Measurements from ENCODE around the gene ZFYVE21. TPM values are rescaled to one million over a fixed set of nuclear protein-coding genes. Genes with fewer than 3 reads are reported as not detected.

Gene ZFYVE21
- total RNA-seq, 6 experiments from 2014 or later = 20.9 to 35.2 (median 27.6) TPM

GRCh38 chr14:103709814-103710213, 5.8 kb upstream of the ZFYVE21 start:
- no peak for DNase-seq
- TF ChIP-seq, protein P1, sequence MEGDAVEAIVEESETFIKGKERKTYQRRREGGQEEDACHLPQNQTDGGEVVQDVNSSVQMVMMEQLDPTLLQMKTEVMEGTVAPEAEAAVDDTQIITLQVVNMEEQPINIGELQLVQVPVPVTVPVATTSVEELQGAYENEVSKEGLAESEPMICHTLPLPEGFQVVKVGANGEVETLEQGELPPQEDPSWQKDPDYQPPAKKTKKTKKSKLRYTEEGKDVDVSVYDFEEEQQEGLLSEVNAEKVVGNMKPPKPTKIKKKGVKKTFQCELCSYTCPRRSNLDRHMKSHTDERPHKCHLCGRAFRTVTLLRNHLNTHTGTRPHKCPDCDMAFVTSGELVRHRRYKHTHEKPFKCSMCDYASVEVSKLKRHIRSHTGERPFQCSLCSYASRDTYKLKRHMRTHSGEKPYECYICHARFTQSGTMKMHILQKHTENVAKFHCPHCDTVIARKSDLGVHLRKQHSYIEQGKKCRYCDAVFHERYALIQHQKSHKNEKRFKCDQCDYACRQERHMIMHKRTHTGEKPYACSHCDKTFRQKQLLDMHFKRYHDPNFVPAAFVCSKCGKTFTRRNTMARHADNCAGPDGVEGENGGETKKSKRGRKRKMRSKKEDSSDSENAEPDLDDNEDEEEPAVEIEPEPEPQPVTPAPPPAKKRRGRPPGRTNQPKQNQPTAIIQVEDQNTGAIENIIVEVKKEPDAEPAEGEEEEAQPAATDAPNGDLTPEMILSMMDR (IDR thresholded peaks at IDR 0.05) = no peak
- no peak for TF ChIP-seq POLR2A (IDR thresholded peaks at IDR 0.05)
- no peaks in the 10 kb centered on the region for H3K36me3 ChIP-seq
- H3K4me3 ChIP-seq = no peak overlapping the region
- H3K4me1 ChIP-seq = peaks cover 0 to 5% (median 0%) of the 10 kb centered on the region in 4 donors
- H3K9me3 ChIP-seq = no peaks in the 10 kb centered on the region
- WGBS (ENCODE audit: insufficient coverage, low coverage, low lambda C conversion rate, missing lambda C conversion rate) = 96% methylated on average over 9 of the region's 15 CpGs
- no peaks in the 10 kb centered on the region for H3K27me3 ChIP-seq
- ATAC-seq = no peak
- no peak overlapping the region for H3K27ac ChIP-seq
- intact Hi-C loops (cut with DNase I) = no loop called here

DNA sequence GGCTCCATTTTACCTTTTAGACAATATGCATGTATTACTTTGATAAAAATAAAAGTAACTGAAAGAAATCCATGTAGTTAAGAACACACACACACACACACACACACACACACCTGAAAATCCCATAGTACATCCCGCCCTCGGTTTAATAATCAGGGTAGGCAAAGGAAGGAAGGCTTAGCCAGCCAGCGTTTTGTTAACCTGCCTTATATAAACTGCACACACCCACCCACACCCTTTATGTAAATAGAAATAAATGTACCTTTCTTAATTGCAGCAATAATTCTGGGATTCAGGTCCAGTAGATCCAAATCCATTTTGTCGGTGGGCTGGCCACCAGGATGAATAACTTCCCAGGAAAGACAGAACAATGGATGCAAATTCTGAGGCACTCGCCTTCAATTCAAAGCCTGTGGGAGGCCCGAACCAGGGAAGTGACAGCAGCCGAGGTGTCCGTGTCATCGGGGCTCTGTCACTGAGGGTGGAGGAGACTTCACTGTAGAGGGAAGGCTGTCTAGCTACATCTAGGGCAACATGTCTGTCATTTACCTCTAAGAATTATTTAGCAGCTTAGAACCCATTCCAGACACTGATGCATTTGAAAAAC, 4.7 kb upstream of the ZFYVE21 start:
- Histone ChIP-seq H3K9me3 (no peaks in the 10 kb centered on the region), H3K36me3 (no peaks in the 10 kb centered on the region), H3K4me3 (no peak overlapping the region), H3K27ac (no peak overlapping the region), H3K4me1 (peaks cover 0 to 5% (median 0%) of the 10 kb centered on the region in 4 donors), H3K27me3 (no peaks in the 10 kb centered on the region)
- no peak for TF ChIP-seq POLR2A (IDR thresholded peaks at IDR 0.05)
- TF ChIP-seq, protein P1 (IDR thresholded peaks at IDR 0.05) = no peak
- DNase-seq (no peak), ATAC-seq (no peak)
- WGBS (ENCODE audit: insufficient coverage, low coverage, low lambda C conversion rate, missing lambda C conversion rate) = 87% methylated on average over 9 of the region's 9 CpGs
- intact Hi-C loops (cut with DNase I) = no loop called here

DNA sequence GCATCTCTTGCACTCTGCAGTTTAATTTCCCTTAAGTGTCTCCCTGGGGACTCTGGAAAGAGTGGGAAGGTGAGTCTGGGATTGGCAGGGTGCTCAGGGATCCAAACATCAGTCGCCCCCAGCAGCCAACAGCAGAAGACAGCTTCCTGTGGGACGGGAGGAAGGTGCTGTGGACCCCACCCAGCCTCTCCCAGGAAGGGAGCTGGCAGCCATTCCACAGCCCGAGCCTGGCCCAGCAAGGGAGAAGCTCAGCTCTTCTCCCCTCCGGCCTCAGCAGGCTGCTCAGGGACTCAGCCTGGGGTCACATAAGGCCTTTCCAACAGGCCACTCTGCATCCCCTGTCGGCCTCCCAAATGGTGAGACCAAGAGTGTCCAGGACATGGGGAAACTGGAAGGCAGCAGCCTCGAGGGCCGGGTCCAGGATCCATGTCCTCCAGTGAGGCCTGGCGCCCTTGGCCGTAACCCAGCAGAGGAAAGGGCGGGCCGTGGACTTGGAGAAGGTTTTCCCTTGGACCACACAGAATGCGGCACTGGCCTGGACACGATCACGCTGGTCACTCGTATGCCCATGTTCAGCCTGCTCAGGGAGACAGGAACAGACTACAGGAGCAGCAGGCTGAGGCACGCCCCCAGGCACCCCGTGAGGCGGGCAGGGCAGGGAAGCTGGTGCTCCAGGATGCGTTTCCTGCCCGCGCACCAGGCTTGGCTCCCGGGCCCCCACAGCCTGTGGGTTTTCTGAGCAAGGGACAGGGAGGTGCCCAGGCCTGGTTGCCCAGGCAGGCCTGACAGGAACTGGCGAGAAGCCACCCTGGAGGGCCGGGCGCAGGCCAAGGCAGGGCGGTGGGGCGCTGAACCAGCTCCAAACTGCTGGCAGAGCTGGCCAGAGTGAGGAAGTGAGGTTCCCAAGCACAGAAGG, 3.8 kb upstream of the ZFYVE21 start:
- DNase-seq (no peak), ATAC-seq (no peak)
- Histone ChIP-seq H3K36me3 (no peaks in the 10 kb centered on the region), H3K4me3 (no peak overlapping the region), H3K27ac (no peak overlapping the region), H3K4me1 (peaks cover 0 to 5% (median 2%) of the 10 kb centered on the region in 4 donors), H3K9me3 (no peaks in the 10 kb centered on the region), H3K27me3 (no peaks in the 10 kb centered on the region)
- TF ChIP-seq POLR2A (IDR thresholded peaks at IDR 0.05) = no peak
- TF ChIP-seq, protein P1 (IDR thresholded peaks at IDR 0.05) = no peak
- WGBS (ENCODE audit: insufficient coverage, low coverage, low lambda C conversion rate, missing lambda C conversion rate) = 32% methylated on average over 4 of the region's 27 CpGs
- intact Hi-C loops (cut with DNase I) = no loop called here

- Histone ChIP-seq H3K27me3 (no peaks in the 10 kb centered on the region), H3K27ac (no peak overlapping the region), H3K4me3 (no peak overlapping the region), H3K4me1 (peaks cover 0 to 7% (median 2%) of the 10 kb centered on the region in 4 donors), H3K9me3 (no peaks in the 10 kb centered on the region), H3K36me3 (no peaks in the 10 kb centered on the region)
- intact Hi-C loops (cut with DNase I) = no loop called here
- WGBS (ENCODE audit: insufficient coverage, low coverage, low lambda C conversion rate, missing lambda C conversion rate) = 74% methylated on average over 11 of the region's 24 CpGs
- no peak for DNase-seq
- no peak for ATAC-seq
- TF ChIP-seq POLR2A (IDR thresholded peaks at IDR 0.05) = no peak
- TF ChIP-seq, protein P1 (IDR thresholded peaks at IDR 0.05) = no peak
These were observed 2.9 kb upstream of the ZFYVE21 start for GRCh38 chr14:103712633-103713247.
